MM.1S (cell line): ENCODE measurements around the gene AHSA1.

Source experiments
- DNase-seq: peaks from one replicate; pipeline ENCODE4 v3.0.0-alpha.2; 2015
- H2AFZ ChIP-seq: fragments of 300-600 bp; sonication (generic); 2 replicates; pipeline ENCODE4 v1.6.0; 2016; ENCODE audit warnings: antibody characterized with exemption, low read length
- H3F3A ChIP-seq: fragments of 300-600 bp; sonication (generic); 2 replicates; pipeline ENCODE4 v1.6.1; 2016; ENCODE audit warnings: mild to moderate bottlenecking, antibody characterized with exemption, low read length, moderate library complexity, mixed read lengths; ENCODE audit not compliant: insufficient read depth
- H3K27ac ChIP-seq: fragments of 300-600 bp; sonication (generic); 2 replicates; pipeline ENCODE4 v1.5.1; 2016; ENCODE audit warnings: mild to moderate bottlenecking, low read length
- H3K27me3 ChIP-seq: fragments of 300-600 bp; sonication (generic); replicated peaks from 2 replicates; pipeline ENCODE4 v1.6.0; 2016; ENCODE audit warnings: low read length; ENCODE audit not compliant: insufficient read depth
- H3K36me3 ChIP-seq: fragments of 300-600 bp; sonication (generic); replicated peaks from 2 replicates; pipeline ENCODE4 v1.6.1; 2016; ENCODE audit warnings: mild to moderate bottlenecking, low read length, mixed read lengths; ENCODE audit not compliant: insufficient read depth
- H3K4me1 ChIP-seq: fragments of 300-600 bp; sonication (generic); 2 replicates; pipeline ENCODE4 v1.6.1; 2016; ENCODE audit warnings: low read length, mixed read lengths
- H3K4me2 ChIP-seq: fragments of 300-600 bp; sonication (generic); 2 replicates; pipeline ENCODE4 v1.6.0; 2016; ENCODE audit warnings: low read depth, low read length
- H3K4me3 ChIP-seq: fragments of 300-600 bp; sonication (generic); 2 replicates; pipeline ENCODE4 v1.5.1; 2016; ENCODE audit warnings: low read length, mixed read lengths
- H3K79me2 ChIP-seq: fragments of 300-600 bp; sonication (generic); 2 replicates; pipeline ENCODE4 v1.6.1; 2016; ENCODE audit warnings: mixed run types, low read length, mixed read lengths
- H3K9ac ChIP-seq: fragments of 300-600 bp; sonication (generic); 2 replicates; pipeline ENCODE4 v1.6.1; 2016; ENCODE audit warnings: low read length, mixed read lengths
- H3K9me2 ChIP-seq: fragments of 300-600 bp; sonication (generic); replicated peaks from 2 replicates; pipeline ENCODE4 v1.6.1; 2016; ENCODE audit warnings: mild to moderate bottlenecking, low read length, mixed read lengths; ENCODE audit not compliant: insufficient read depth
- H3K9me3 ChIP-seq: fragments of 300-600 bp; sonication (generic); replicated peaks from 2 replicates; pipeline ENCODE4 v1.6.1; 2016; ENCODE audit warnings: mild to moderate bottlenecking, low read length, mixed read lengths; ENCODE audit not compliant: insufficient read depth
- H4K20me1 ChIP-seq: fragments of 300-600 bp; sonication (generic); 2 replicates; pipeline ENCODE4 v1.6.1; 2016; ENCODE audit warnings: mild to moderate bottlenecking, low read length, moderate library complexity, mixed read lengths; ENCODE audit not compliant: insufficient read depth
- CTCF ChIP-seq: fragments of 300-600 bp; sonication (generic); IDR thresholded peaks from 2 replicates; pipeline ENCODE4 v1.5.1; 2016; ENCODE audit warnings: antibody characterized with exemption, low read length, mixed read lengths
- EZH2 ChIP-seq: fragments of 300-600 bp; sonication (generic); optimal IDR thresholded peaks from 2 replicates; pipeline ENCODE3; 2017; ENCODE audit warnings: low read depth, mild to moderate bottlenecking, antibody characterized with exemption, low read length, mixed read lengths
- EZH2phosphoT487 ChIP-seq: fragments of 300-600 bp; sonication (generic); IDR thresholded peaks from 2 replicates; pipeline ENCODE4 v1.6.1; 2018; ENCODE audit warnings: antibody characterized with exemption, low read length

The AHSA1 gene

GRCh38 chr14:77470224-77470870, 12.5 kb downstream of the AHSA1 start:
- H3K9ac ChIP-seq = no peak overlapping the region
- H3K9me2 ChIP-seq = no peaks in the 10 kb centered on the region
- no peak for DNase-seq
- H3K36me3 ChIP-seq = no peaks in the 10 kb centered on the region
- TF ChIP-seq EZH2 (no peak), EZH2phosphoT487 (no peak), CTCF (no peak)
- H3K27me3 ChIP-seq = no peaks in the 10 kb centered on the region
- H2AFZ ChIP-seq = no peak overlapping the region
- H3K27ac ChIP-seq = no peak overlapping the region
- no peaks in the 10 kb centered on the region for H3K79me2 ChIP-seq
- H3K4me3 ChIP-seq = no peak overlapping the region
- no peaks in the 10 kb centered on the region for H3K9me3 ChIP-seq
- no peaks in the 10 kb centered on the region for H3K4me1 ChIP-seq
- H3K4me2 ChIP-seq = no peak overlapping the region
- H4K20me1 ChIP-seq = no peaks in the 10 kb centered on the region
- no peaks in the 10 kb centered on the region for H3F3A ChIP-seq

GRCh38 chr14:77473921-77474320, 16.0 kb downstream of the AHSA1 start:
- H3K27ac ChIP-seq = no peak overlapping the region
- DNase-seq = no peak
- H3K27me3 ChIP-seq = no peaks in the 10 kb centered on the region
- no peaks in the 10 kb centered on the region for H3K4me1 ChIP-seq
- TF ChIP-seq EZH2phosphoT487 (no peak), CTCF (no peak), EZH2 (no peak)
- no peak overlapping the region for H2AFZ ChIP-seq
- H3K9me2 ChIP-seq = no peaks in the 10 kb centered on the region
- no peak overlapping the region for H3K4me2 ChIP-seq
- no peaks in the 10 kb centered on the region for H3K36me3 ChIP-seq
- no peaks in the 10 kb centered on the region for H4K20me1 ChIP-seq
- H3K79me2 ChIP-seq = no peaks in the 10 kb centered on the region
- no peak overlapping the region for H3K9ac ChIP-seq
- H3K9me3 ChIP-seq = no peaks in the 10 kb centered on the region
- no peak overlapping the region for H3K4me3 ChIP-seq
- H3F3A ChIP-seq = no peaks in the 10 kb centered on the region

- H3K4me1 ChIP-seq = no peaks in the 10 kb centered on the region
- no peaks in the 10 kb centered on the region for H3K9me3 ChIP-seq
- TF ChIP-seq CTCF = no peak
- TF ChIP-seq EZH2 = no peak
- TF ChIP-seq EZH2phosphoT487 = no peak
- H3K9me2 ChIP-seq = no peaks in the 10 kb centered on the region
- H3K4me2 ChIP-seq = no peak overlapping the region
- H4K20me1 ChIP-seq = no peaks in the 10 kb centered on the region
- H3F3A ChIP-seq = no peaks in the 10 kb centered on the region
- no peaks in the 10 kb centered on the region for H3K36me3 ChIP-seq
- no peak overlapping the region for H3K27ac ChIP-seq
- DNase-seq = no peak
- H2AFZ ChIP-seq = no peak overlapping the region
- H3K4me3 ChIP-seq = no peak overlapping the region
- no peaks in the 10 kb centered on the region for H3K79me2 ChIP-seq
- no peaks in the 10 kb centered on the region for H3K27me3 ChIP-seq
- no peak overlapping the region for H3K9ac ChIP-seq
These were observed 16.7 kb downstream of the AHSA1 start for GRCh38 chr14:77474479-77475177.
